ENCODE results near the gene NEURL2.

GRCh38 chr20:45873409-45874103 lies 17.5 kb downstream of the NEURL2 start:
- no peak for TF ChIP-seq CTCF (IDR thresholded peaks at IDR 0.05)
- no peak for TF ChIP-seq POLR2A (IDR thresholded peaks at IDR 0.05)
